GM23338 (cell line): ENCODE data around the gene LYST. TPM values are rescaled to one million over a fixed set of nuclear protein-coding genes. Genes with fewer than 3 reads are reported as not detected.

Experiments
- ATAC-seq: fragments of 200-7000 bp; cut with Tn5 transposase; 3 replicates; pipeline ENCODE4 v1.9.1; 2020
- DNase-seq: peaks from one replicate; pipeline ENCODE4 v3.0.0-alpha.2; 2015; ENCODE audit warnings: low spot score
- H2AFZ ChIP-seq: fragments of 200-600 bp; sonication (generic); 2 replicates; pipeline ENCODE4 v1.8.0; 2016; ENCODE audit warnings: antibody characterized with exemption, mild to moderate bottlenecking, moderate library complexity
- H3F3A ChIP-seq: fragments of 200-600 bp; sonication (generic); replicated peaks from 2 replicates; pipeline ENCODE4 v1.8.0; 2017; ENCODE audit warnings: antibody characterized with exemption, mixed run types, low read depth
- H3K27ac ChIP-seq: fragments of 200-600 bp; sonication (generic); 2 replicates; pipeline ENCODE4 v1.6.1; 2016; ENCODE audit warnings: low read depth
- H3K27me3 ChIP-seq: fragments of 200-600 bp; sonication (generic); 2 replicates; pipeline ENCODE4 v1.8.0; 2016; ENCODE audit warnings: mild to moderate bottlenecking, mixed run types, moderate library complexity; ENCODE audit not compliant: insufficient read depth
- H3K36me3 ChIP-seq: fragments of 200-600 bp; sonication (generic); 2 replicates; pipeline ENCODE4 v1.8.0; 2016; ENCODE audit warnings: mild to moderate bottlenecking; ENCODE audit not compliant: insufficient read depth
- H3K4me1 ChIP-seq: fragments of 200-600 bp; sonication (generic); 2 replicates; pipeline ENCODE4 v1.8.0; 2016; ENCODE audit warnings: mild to moderate bottlenecking, moderate library complexity; ENCODE audit not compliant: insufficient read depth
- H3K4me2 ChIP-seq: fragments of 200-600 bp; sonication (generic); 2 replicates; pipeline ENCODE4 v1.7.1; 2017; ENCODE audit warnings: mixed run types
- H3K4me3 ChIP-seq: fragments of 200-600 bp; sonication (generic); 2 replicates; pipeline ENCODE4 v1.6.1; 2016; ENCODE audit warnings: mixed run types
- H3K79me2 ChIP-seq: fragments of 200-600 bp; sonication (generic); replicated peaks from 2 replicates; pipeline ENCODE4 v1.8.0; 2017; ENCODE audit warnings: mild to moderate bottlenecking; ENCODE audit not compliant: insufficient read depth
- H3K9me2 ChIP-seq: fragments of 200-600 bp; sonication (generic); 2 replicates; pipeline ENCODE4 v1.8.0; 2017; ENCODE audit not compliant: insufficient read depth
- H4K20me1 ChIP-seq: fragments of 200-600 bp; sonication (generic); replicated peaks from 2 replicates; pipeline ENCODE4 v1.8.0; 2017; ENCODE audit warnings: mild to moderate bottlenecking; ENCODE audit not compliant: insufficient read depth
- H3K27ac Mint-ChIP-seq: 2 replicates; pipeline ENCODE4 v1.8.0; 2020; ENCODE audit warnings: inconsistent platforms, mild to moderate bottlenecking, moderate library complexity, mixed read lengths
- H3K27me3 Mint-ChIP-seq: 3 replicates; pipeline ENCODE4 v1.8.0; 2022; ENCODE audit warnings: low read depth, mild to moderate bottlenecking, moderate library complexity, mixed read lengths, inconsistent platforms; ENCODE audit not compliant: insufficient read depth, poor library complexity
- H3K36me3 Mint-ChIP-seq: 3 replicates; pipeline ENCODE4 v1.8.0; 2021; ENCODE audit warnings: low read depth, mild to moderate bottlenecking, inconsistent platforms, moderate library complexity, mixed read lengths
- H3K4me1 Mint-ChIP-seq: 3 replicates; pipeline ENCODE4 v1.8.0; 2020; ENCODE audit warnings: mild to moderate bottlenecking, inconsistent platforms, mixed read lengths
- H3K4me3 Mint-ChIP-seq: 3 replicates; pipeline ENCODE4 v1.8.0; 2021; ENCODE audit warnings: moderate library complexity, mild to moderate bottlenecking, inconsistent platforms, mixed read lengths
- H3K9me3 Mint-ChIP-seq: 3 replicates; pipeline ENCODE4 v1.8.0; 2020; ENCODE audit warnings: moderate library complexity, mild to moderate bottlenecking, inconsistent platforms, mixed read lengths
- CREB1 ChIP-seq: fragments of 250-450 bp; sonication (Bioruptor Pico); IDR thresholded peaks from 2 replicates; pipeline ENCODE4 v1.5.0; 2020; ENCODE audit warnings: low read depth, mild to moderate bottlenecking, moderate library complexity
- ETS1 ChIP-seq: IDR thresholded peaks from 2 replicates; pipeline ENCODE4 v1.6.1; 2016; ENCODE audit warnings: antibody characterized with exemption
- EZH2 ChIP-seq: fragments of 200-600 bp; sonication (generic); IDR thresholded peaks from one replicate; pipeline ENCODE4 v1.8.0; 2017; ENCODE audit warnings: antibody characterized with exemption, mild to moderate bottlenecking, low read depth; ENCODE audit not compliant: unreplicated experiment
- EZH2phosphoT487 ChIP-seq: fragments of 200-600 bp; sonication (generic); IDR thresholded peaks from one replicate; pipeline ENCODE4 v1.8.1; 2018; ENCODE audit warnings: antibody characterized with exemption; ENCODE audit not compliant: unreplicated experiment
- JUNB ChIP-seq: IDR thresholded peaks from one replicate; pipeline ENCODE4 v1.6.1; 2016; ENCODE audit warnings: antibody characterized with exemption; ENCODE audit not compliant: unreplicated experiment
- NANOG ChIP-seq: IDR thresholded peaks from 2 replicates; pipeline ENCODE4 v1.6.1; 2016; ENCODE audit warnings: antibody characterized with exemption, borderline replicate concordance
- POLR2AphosphoS5 ChIP-seq: IDR thresholded peaks from 2 replicates; pipeline ENCODE4 v1.6.1; 2016; ENCODE audit warnings: antibody characterized with exemption, low read depth
- REST ChIP-seq: IDR thresholded peaks from one replicate; pipeline ENCODE4 v1.6.1; 2018; ENCODE audit warnings: antibody characterized with exemption; ENCODE audit not compliant: unreplicated experiment
- STAT1 ChIP-seq: IDR thresholded peaks from one replicate; pipeline ENCODE4 v1.6.1; 2016; ENCODE audit warnings: antibody characterized with exemption; ENCODE audit not compliant: unreplicated experiment
- ZNF114 ChIP-seq: fragments of 250-450 bp; sonication (Bioruptor Pico); IDR thresholded peaks from 2 replicates; pipeline ENCODE4 v1.5.0; 2020; ENCODE audit warnings: mild to moderate bottlenecking, moderate library complexity
- ZNF331 ChIP-seq: fragments of 250-450 bp; sonication (Bioruptor Pico); IDR thresholded peaks from 2 replicates; pipeline ENCODE4 v1.5.0; 2020; ENCODE audit warnings: low read depth, mild to moderate bottlenecking, moderate library complexity
- polyA plus RNA-seq: library from polyadenylated mRNA; unstranded; fragments of >200 nt; fragmentation: Nextera tagmentation; extraction: Ambion mirVana; gene quantifications from 2 replicates; pipeline ENCODE4 v1.2.1, GENCODE V29; 2016
- total RNA-seq: library from RNA; depleted of rRNA; stranded (reverse); fragments of >200 nt; shearing (Covaris generic); gene quantifications from 2 replicates; pipeline ENCODE4 v1.2.3, GENCODE V29; 2014
- TF ChIP-seq, protein P1 (sequence below), 2 experiments: fragments of 200-600 bp in 1 of 2; sonication (generic) in 1 of 2; conservative IDR thresholded peaks; 2 replicates each; pipeline versions ENCODE4 v1.5.1 to v1.6.1; 2016 to 2017; ENCODE audit warnings: antibody characterized with exemption in 2 of 2, low read depth in 2 of 2, mild to moderate bottlenecking in 2 of 2, moderate library complexity in 1 of 2
- TF ChIP-seq, protein P2 (sequence below): fragments of 250-450 bp; sonication (Bioruptor Pico); IDR thresholded peaks from 2 replicates; pipeline ENCODE4 v1.5.0; 2020; ENCODE audit warnings: mild to moderate bottlenecking, moderate library complexity

Gene LYST
- total and polyA plus RNA-seq, 2 experiments from 2014 or later = 0.21 to 1.0 TPM

DNA sequence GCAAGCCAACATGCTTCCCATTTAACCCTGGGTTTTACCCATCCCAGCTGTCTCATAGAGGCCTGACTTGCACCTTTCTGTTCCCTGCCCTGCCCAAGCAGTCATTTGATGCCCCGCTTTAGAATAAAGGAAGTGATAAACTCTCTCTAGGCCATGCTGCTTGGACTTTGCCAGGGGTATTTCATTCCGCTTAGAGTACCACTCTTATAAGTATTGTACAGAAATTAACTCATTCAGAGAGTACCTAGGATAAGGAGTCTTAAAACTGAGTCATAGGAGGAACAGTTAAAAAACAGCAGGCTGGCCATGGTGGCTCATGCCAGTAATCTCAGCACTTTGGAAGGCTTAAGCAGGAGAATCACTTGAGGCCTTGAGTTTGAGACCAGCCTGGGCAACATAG lies 21.0 kb upstream of the LYST start:
- no peaks in the 10 kb centered on the region for H3K9me2 ChIP-seq
- H3K79me2 ChIP-seq = no peaks in the 10 kb centered on the region
- H3K4me3 ChIP-seq = no peak overlapping the region
- no peak overlapping the region for H2AFZ ChIP-seq
- H3K36me3 Mint-ChIP-seq = no peaks in the 10 kb centered on the region
- no peak overlapping the region for H3K27ac ChIP-seq
- H3K36me3 ChIP-seq = no peaks in the 10 kb centered on the region
- H3K27me3 ChIP-seq = no peaks in the 10 kb centered on the region
- H3K9me3 Mint-ChIP-seq = no peaks in the 10 kb centered on the region
- no peak overlapping the region for H3K4me3 Mint-ChIP-seq
- no peak overlapping the region for H3K4me2 ChIP-seq
- H3F3A ChIP-seq = no peaks in the 10 kb centered on the region
- DNase-seq (no peak), ATAC-seq (no peak)
- TF ChIP-seq STAT1 = no peak
- TF ChIP-seq JUNB = no peak
- TF ChIP-seq NANOG = no peak
- no peak for TF ChIP-seq CREB1 (CRISPR knock-in tag)
- no peak for TF ChIP-seq ZNF331
- TF ChIP-seq, protein P1, sequence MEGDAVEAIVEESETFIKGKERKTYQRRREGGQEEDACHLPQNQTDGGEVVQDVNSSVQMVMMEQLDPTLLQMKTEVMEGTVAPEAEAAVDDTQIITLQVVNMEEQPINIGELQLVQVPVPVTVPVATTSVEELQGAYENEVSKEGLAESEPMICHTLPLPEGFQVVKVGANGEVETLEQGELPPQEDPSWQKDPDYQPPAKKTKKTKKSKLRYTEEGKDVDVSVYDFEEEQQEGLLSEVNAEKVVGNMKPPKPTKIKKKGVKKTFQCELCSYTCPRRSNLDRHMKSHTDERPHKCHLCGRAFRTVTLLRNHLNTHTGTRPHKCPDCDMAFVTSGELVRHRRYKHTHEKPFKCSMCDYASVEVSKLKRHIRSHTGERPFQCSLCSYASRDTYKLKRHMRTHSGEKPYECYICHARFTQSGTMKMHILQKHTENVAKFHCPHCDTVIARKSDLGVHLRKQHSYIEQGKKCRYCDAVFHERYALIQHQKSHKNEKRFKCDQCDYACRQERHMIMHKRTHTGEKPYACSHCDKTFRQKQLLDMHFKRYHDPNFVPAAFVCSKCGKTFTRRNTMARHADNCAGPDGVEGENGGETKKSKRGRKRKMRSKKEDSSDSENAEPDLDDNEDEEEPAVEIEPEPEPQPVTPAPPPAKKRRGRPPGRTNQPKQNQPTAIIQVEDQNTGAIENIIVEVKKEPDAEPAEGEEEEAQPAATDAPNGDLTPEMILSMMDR (conservative IDR thresholded peaks at IDR 0.05; ENCODE audit: low read depth in 2 of 2) = no peak
- TF ChIP-seq EZH2phosphoT487 = no peak
- TF ChIP-seq EZH2 = no peak
- no peak for TF ChIP-seq REST
- TF ChIP-seq ETS1 = no peak
- no peak for TF ChIP-seq ZNF114 (CRISPR knock-in tag)
- TF ChIP-seq, protein P2, sequence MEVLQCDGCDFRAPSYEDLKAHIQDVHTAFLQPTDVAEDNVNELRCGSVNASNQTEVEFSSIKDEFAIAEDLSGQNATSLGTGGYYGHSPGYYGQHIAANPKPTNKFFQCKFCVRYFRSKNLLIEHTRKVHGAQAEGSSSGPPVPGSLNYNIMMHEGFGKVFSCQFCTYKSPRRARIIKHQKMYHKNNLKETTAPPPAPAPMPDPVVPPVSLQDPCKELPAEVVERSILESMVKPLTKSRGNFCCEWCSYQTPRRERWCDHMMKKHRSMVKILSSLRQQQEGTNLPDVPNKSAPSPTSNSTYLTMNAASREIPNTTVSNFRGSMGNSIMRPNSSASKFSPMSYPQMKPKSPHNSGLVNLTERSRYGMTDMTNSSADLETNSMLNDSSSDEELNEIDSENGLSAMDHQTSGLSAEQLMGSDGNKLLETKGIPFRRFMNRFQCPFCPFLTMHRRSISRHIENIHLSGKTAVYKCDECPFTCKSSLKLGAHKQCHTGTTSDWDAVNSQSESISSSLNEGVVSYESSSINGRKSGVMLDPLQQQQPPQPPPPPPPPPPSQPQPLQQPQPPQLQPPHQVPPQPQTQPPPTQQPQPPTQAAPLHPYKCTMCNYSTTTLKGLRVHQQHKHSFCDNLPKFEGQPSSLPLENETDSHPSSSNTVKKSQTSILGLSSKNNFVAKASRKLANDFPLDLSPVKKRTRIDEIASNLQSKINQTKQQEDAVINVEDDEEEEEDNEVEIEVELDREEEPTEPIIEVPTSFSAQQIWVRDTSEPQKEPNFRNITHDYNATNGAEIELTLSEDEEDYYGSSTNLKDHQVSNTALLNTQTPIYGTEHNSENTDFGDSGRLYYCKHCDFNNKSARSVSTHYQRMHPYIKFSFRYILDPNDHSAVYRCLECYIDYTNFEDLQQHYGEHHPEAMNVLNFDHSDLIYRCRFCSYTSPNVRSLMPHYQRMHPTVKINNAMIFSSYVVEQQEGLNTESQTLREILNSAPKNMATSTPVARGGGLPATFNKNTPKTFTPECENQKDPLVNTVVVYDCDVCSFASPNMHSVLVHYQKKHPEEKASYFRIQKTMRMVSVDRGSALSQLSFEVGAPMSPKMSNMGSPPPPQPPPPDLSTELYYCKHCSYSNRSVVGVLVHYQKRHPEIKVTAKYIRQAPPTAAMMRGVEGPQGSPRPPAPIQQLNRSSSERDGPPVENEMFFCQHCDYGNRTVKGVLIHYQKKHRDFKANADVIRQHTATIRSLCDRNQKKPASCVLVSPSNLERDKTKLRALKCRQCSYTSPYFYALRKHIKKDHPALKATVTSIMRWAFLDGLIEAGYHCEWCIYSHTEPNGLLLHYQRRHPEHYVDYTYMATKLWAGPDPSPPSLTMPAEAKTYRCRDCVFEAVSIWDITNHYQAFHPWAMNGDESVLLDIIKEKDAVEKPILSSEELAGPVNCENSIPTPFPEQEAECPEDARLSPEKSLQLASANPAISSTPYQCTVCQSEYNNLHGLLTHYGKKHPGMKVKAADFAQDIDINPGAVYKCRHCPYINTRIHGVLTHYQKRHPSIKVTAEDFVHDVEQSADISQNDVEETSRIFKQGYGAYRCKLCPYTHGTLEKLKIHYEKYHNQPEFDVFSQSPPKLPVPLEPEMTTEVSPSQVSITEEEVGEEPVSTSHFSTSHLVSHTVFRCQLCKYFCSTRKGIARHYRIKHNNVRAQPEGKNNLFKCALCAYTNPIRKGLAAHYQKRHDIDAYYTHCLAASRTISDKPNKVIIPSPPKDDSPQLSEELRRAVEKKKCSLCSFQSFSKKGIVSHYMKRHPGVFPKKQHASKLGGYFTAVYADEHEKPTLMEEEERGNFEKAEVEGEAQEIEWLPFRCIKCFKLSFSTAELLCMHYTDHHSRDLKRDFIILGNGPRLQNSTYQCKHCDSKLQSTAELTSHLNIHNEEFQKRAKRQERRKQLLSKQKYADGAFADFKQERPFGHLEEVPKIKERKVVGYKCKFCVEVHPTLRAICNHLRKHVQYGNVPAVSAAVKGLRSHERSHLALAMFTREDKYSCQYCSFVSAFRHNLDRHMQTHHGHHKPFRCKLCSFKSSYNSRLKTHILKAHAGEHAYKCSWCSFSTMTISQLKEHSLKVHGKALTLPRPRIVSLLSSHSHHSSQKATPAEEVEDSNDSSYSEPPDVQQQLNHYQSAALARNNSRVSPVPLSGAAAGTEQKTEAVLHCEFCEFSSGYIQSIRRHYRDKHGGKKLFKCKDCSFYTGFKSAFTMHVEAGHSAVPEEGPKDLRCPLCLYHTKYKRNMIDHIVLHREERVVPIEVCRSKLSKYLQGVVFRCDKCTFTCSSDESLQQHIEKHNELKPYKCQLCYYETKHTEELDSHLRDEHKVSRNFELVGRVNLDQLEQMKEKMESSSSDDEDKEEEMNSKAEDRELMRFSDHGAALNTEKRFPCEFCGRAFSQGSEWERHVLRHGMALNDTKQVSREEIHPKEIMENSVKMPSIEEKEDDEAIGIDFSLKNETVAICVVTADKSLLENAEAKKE (CRISPR knock-in tag) = no peak
- no peak for TF ChIP-seq POLR2AphosphoS5
- no peak overlapping the region for H3K27ac Mint-ChIP-seq
- no peaks in the 10 kb centered on the region for H4K20me1 ChIP-seq
- peaks cover 1% of the 10 kb centered on the region for H3K27me3 Mint-ChIP-seq
- no peaks in the 10 kb centered on the region for H3K4me1 ChIP-seq
- no peaks in the 10 kb centered on the region for H3K4me1 Mint-ChIP-seq
